Coronary artery (tissue), 2 donors: ENCODE results near the gene ECI2.
"Not testable (repeated sequence)": the region's sequence is repeated elsewhere in the genome, so short reads cannot be mapped to it uniquely, and the experiment has no call there.

Experiments
- DNase-seq: peaks from one replicate; pipeline ENCODE4 v3.0.0-alpha.2; 2017; ENCODE audit warnings: low spot score
- H3K27ac ChIP-seq, 2 donors: fragments of 200-600 bp; sonication (generic); one replicate each; pipeline ENCODE4 v1.5.1; 2016 to 2019
- H3K4me3 ChIP-seq: fragments of 200-600 bp; sonication (generic); 2 replicates; pipeline ENCODE4 v1.5.1; 2016; ENCODE audit warnings: mild to moderate bottlenecking, moderate library complexity
- CTCF ChIP-seq: fragments of 200-600 bp; sonication (generic); IDR thresholded peaks from one replicate; pipeline ENCODE4 v1.5.1; 2019; ENCODE audit warnings: antibody characterized with exemption

Gene ECI2

GRCh38 chr6:4103929-4104328, 31.4 kb downstream of the ECI2 start:
- no peak overlapping the region for H3K4me3 ChIP-seq
- no peak overlapping the region for H3K27ac ChIP-seq
- DNase-seq = no peak
- no peak for TF ChIP-seq CTCF

GRCh38 chr6:4102687-4103244, 32.6 kb downstream of the ECI2 start:
- DNase-seq = no peak

GRCh38 chr6:4101298-4101697, 34.1 kb downstream of the ECI2 start:
- TF ChIP-seq CTCF = no peak
- Histone ChIP-seq H3K4me3 (no peak overlapping the region), H3K27ac (no peak overlapping the region)
- DNase-seq = no peak

More at GRCh38 chr6:4102687-4103244, 32.6 kb downstream of the ECI2 start:
- TF ChIP-seq CTCF = no peak
- H3K4me3 ChIP-seq = no peak overlapping the region
- H3K27ac ChIP-seq = no peak overlapping the region

GRCh38 chr6:4100655-4101054, 34.7 kb downstream of the ECI2 start:
- no peak for TF ChIP-seq CTCF
- Histone ChIP-seq H3K4me3 (no peak overlapping the region), H3K27ac (no peak overlapping the region)
- DNase-seq = no peak

- no peak for TF ChIP-seq CTCF
- DNase-seq = no peak
- Histone ChIP-seq H3K4me3 (no peak overlapping the region), H3K27ac (no peak overlapping the region)
Measured at GRCh38 chr6:4093288-4093687, 42.1 kb downstream of the ECI2 start.

- DNase-seq = no peak
- no peak overlapping the region for H3K4me3 ChIP-seq
- no peak for TF ChIP-seq CTCF
- no peak overlapping the region for H3K27ac ChIP-seq
Measured at GRCh38 chr6:4091941-4092340, 43.4 kb downstream of the ECI2 start.

GRCh38 chr6:4090043-4090442, 45.3 kb downstream of the ECI2 start:
- H3K4me3 ChIP-seq, H3K27ac ChIP-seq, DNase-seq: not testable (repeated sequence)

- Histone ChIP-seq H3K27ac (no peak overlapping the region), H3K4me3 (no peak overlapping the region)
- TF ChIP-seq CTCF = no peak
- no peak for DNase-seq
Measured at GRCh38 chr6:4088704-4089103, 46.7 kb downstream of the ECI2 start.
